ENCODE data around the gene SCCPDH.

GRCh38 chr1:246809473-246809872, 85.3 kb downstream of the SCCPDH start:
- TF ChIP-seq CTCF (IDR thresholded peaks at IDR 0.05): no peak
- TF ChIP-seq RARB (CRISPR knock-in tag; IDR thresholded peaks at IDR 0.05): no peak
- no peak for TF ChIP-seq ELK1 (IDR thresholded peaks at IDR 0.05; ENCODE audit: low read depth, low read length)
- no peak for TF ChIP-seq POLR2A (IDR thresholded peaks at IDR 0.05; ENCODE audit: low read length)
- TF ChIP-seq HES2 (IDR thresholded peaks at IDR 0.05): no peak
- no peak for TF ChIP-seq ZFP36 (IDR thresholded peaks at IDR 0.05; ENCODE audit: borderline replicate concordance, partially characterized antibody)
- TF ChIP-seq POLR2AphosphoS2 (conservative IDR thresholded peaks at IDR 0.05; ENCODE audit: low read length): no peak
- TF ChIP-seq E2F6 (IDR thresholded peaks at IDR 0.05; ENCODE audit: borderline replicate concordance, low read depth): no peak
- TF ChIP-seq RNF2 (IDR thresholded peaks at IDR 0.05; ENCODE audit: borderline replicate concordance, low read depth): no peak
- TF ChIP-seq MAZ (IDR thresholded peaks at IDR 0.05; ENCODE audit: borderline replicate concordance, low read depth, low read length): no peak

All from A549 (cell line).